Hematopoietic multipotent progenitor cell treated with erythropoietin and hydrocortisone succinate and interleukin-3 and kit ligand, for 6 days (in vitro differentiated cells): ENCODE results near the gene PRTN3.
"Not testable (repeated sequence)": the region's sequence is repeated elsewhere in the genome, so short reads cannot be mapped to it uniquely, and the experiment has no call there.

Experiments used
- DNase-seq: peaks from one replicate; pipeline ENCODE4 v3.0.0-alpha.2; 2015

The PRTN3 gene

GRCh38 chr19:868458-869244 is 27.9 kb downstream of the PRTN3 start:
- DNase-seq: no peak

GRCh38 chr19:869245-870177 is 28.7 kb downstream of the PRTN3 start:
- no peak for DNase-seq

- DNase-seq: no peak
Measured at GRCh38 chr19:870314-870713, 29.5 kb downstream of the PRTN3 start.

- DNase-seq: no peak
Measured at GRCh38 chr19:870963-871401, 30.2 kb downstream of the PRTN3 start.

- DNase-seq: no peak
Measured at GRCh38 chr19:871446-872265, 30.9 kb downstream of the PRTN3 start.

- peak; percentile 98 for DNase-seq
Measured at GRCh38 chr19:872266-872951, 31.6 kb downstream of the PRTN3 start.

GRCh38 chr19:873084-873483 is 32.3 kb downstream of the PRTN3 start:
- DNase-seq: peak; percentile 90

- DNase-seq: no peak
Measured at GRCh38 chr19:873561-874041, 32.8 kb downstream of the PRTN3 start.

GRCh38 chr19:875265-875879 is 34.6 kb downstream of the PRTN3 start:
- DNase-seq: no peak

GRCh38 chr19:876089-876488 is 35.3 kb downstream of the PRTN3 start:
- DNase-seq: no peak

GRCh38 chr19:876780-877314 is 36.0 kb downstream of the PRTN3 start:
- no peak for DNase-seq

GRCh38 chr19:877992-878660 is 37.3 kb downstream of the PRTN3 start:
- not testable (repeated sequence) for DNase-seq

- not testable (repeated sequence) for DNase-seq
Measured at GRCh38 chr19:878751-879561, 38.2 kb downstream of the PRTN3 start.

GRCh38 chr19:879711-880438 is 39.1 kb downstream of the PRTN3 start:
- no peak for DNase-seq

- no peak for DNase-seq
Measured at GRCh38 chr19:881385-882071, 40.7 kb downstream of the PRTN3 start.

GRCh38 chr19:882871-883497 is 42.2 kb downstream of the PRTN3 start:
- no peak for DNase-seq

GRCh38 chr19:883661-884211 is 42.9 kb downstream of the PRTN3 start:
- no peak for DNase-seq
